PC-3 (cell line): ENCODE data around the gene SLC16A9. TPM values are rescaled to one million over a fixed set of nuclear protein-coding genes. Genes with fewer than 3 reads are reported as not detected.

Experiments
- ATAC-seq: fragments of 200-7000 bp; cut with Tn5 transposase; 2 replicates; pipeline ENCODE4 v1.9.1; 2020; ENCODE audit warnings: mild to moderate bottlenecking, moderate library complexity
- Bru-seq: library from RNA; stranded (reverse); fragments of 400-500 nt; gene quantifications from one replicate; lab custom pipeline; 2021; lab: Mats Ljungman, UMichigan
- BruChase-seq, 2 experiments: library from RNA; stranded (reverse); fragments of 400-500 nt; gene quantifications; one replicate each; lab custom pipeline; 2021; lab: Mats Ljungman, UMichigan
- BruUV-seq: library from RNA; stranded (reverse); fragments of 400-500 nt; replicated peaks from 2 replicates; lab custom pipeline; 2021; lab: Mats Ljungman, UMichigan
- CTCF ChIA-PET: fragments of 300-600 bp; sonication (Branson Sonifier 250); formaldehyde crosslinking; loops from one replicate; lab custom pipeline; 2022; ENCODE audit warnings: antibody characterized with exemption; lab: Charles Lee
- POLR2A ChIA-PET: fragments of 300-600 bp; sonication (Branson Sonifier 250); formaldehyde crosslinking; loops from one replicate; lab custom pipeline; 2022; ENCODE audit warnings: antibody characterized with exemption; ENCODE audit not compliant: unreplicated experiment; lab: Charles Lee
- DNase-seq: peaks from one replicate; pipeline ENCODE4 v3.0.0-alpha.2; 2015
- H2AFZ ChIP-seq: fragments of 300-600 bp; sonication (generic); 2 replicates; pipeline ENCODE4 v1.6.0; 2016; ENCODE audit warnings: antibody characterized with exemption, low read length
- H3F3A ChIP-seq: fragments of 300-600 bp; sonication (generic); one replicate; pipeline ENCODE4 v1.6.0; 2017; ENCODE audit warnings: antibody characterized with exemption, low read length, control low read depth, mild to moderate bottlenecking; ENCODE audit not compliant: unreplicated experiment
- H3K27ac ChIP-seq: fragments of 300-600 bp; sonication (generic); 2 replicates; pipeline ENCODE4 v1.5.1; 2016; ENCODE audit warnings: mild to moderate bottlenecking, low read length
- H3K27me3 ChIP-seq: fragments of 300-600 bp; sonication (generic); 2 replicates; pipeline ENCODE4 v1.6.1; 2016; ENCODE audit warnings: low read length, mixed read lengths
- H3K36me3 ChIP-seq: fragments of 300-600 bp; sonication (generic); 2 replicates; pipeline ENCODE4 v1.6.1; 2016; ENCODE audit warnings: low read depth, mixed run types, low read length, mixed read lengths
- H3K4me1 ChIP-seq: fragments of 300-600 bp; sonication (generic); 2 replicates; pipeline ENCODE4 v1.5.1; 2016; ENCODE audit warnings: low read length; ENCODE audit not compliant: insufficient read depth
- H3K4me2 ChIP-seq: fragments of 300-600 bp; sonication (generic); 2 replicates; pipeline ENCODE4 v1.6.0; 2016; ENCODE audit warnings: low read length
- H3K4me3 ChIP-seq: fragments of 300-600 bp; sonication (generic); 2 replicates; pipeline ENCODE4 v1.5.1; 2016; ENCODE audit warnings: mild to moderate bottlenecking, low read length, mixed read lengths
- H3K79me2 ChIP-seq: fragments of 300-600 bp; sonication (generic); 2 replicates; pipeline ENCODE4 v1.6.1; 2017; ENCODE audit warnings: low read length, mixed read lengths
- H3K9ac ChIP-seq: fragments of 300-600 bp; sonication (generic); 2 replicates; pipeline ENCODE4 v1.6.0; 2016; ENCODE audit warnings: mild to moderate bottlenecking, low read length
- H3K9me2 ChIP-seq: fragments of 300-600 bp; sonication (generic); replicated peaks from 2 replicates; pipeline ENCODE4 v1.6.1; 2016; ENCODE audit warnings: mixed run types, low read length, mixed read lengths
- H3K9me3 ChIP-seq: fragments of 300-600 bp; sonication (generic); 2 replicates; pipeline ENCODE4 v1.6.1; 2016; ENCODE audit warnings: low read length, mixed read lengths
- H4K20me1 ChIP-seq: fragments of 300-600 bp; sonication (generic); 2 replicates; pipeline ENCODE4 v1.6.1; 2016; ENCODE audit warnings: low read length, mixed read lengths
- EZH2 ChIP-seq: fragments of 300-600 bp; sonication (generic); IDR thresholded peaks from one replicate; pipeline ENCODE4 v1.6.1; 2017; ENCODE audit warnings: antibody characterized with exemption, mild to moderate bottlenecking, low read length; ENCODE audit not compliant: unreplicated experiment
- EZH2phosphoT487 ChIP-seq: fragments of 300-600 bp; sonication (generic); IDR thresholded peaks from 2 replicates; pipeline ENCODE4 v1.6.1; 2018; ENCODE audit warnings: mild to moderate bottlenecking, antibody characterized with exemption, low read length, borderline replicate concordance
- intact Hi-C: fragments of 100-400 bp; cut with micrococcal nuclease; formaldehyde crosslinking; loops from 2 replicates; pipeline ENCODE4 v1.9.0; 2023
- long read RNA-seq: library from polyadenylated mRNA; unstranded; transcript quantifications from one replicate; pipeline ENCODE4 v2.0.0, GENCODE V29; 2021; ENCODE audit not compliant: unreplicated experiment
- total RNA-seq: library from RNA; depleted of rRNA; stranded (reverse); fragments of >200 nt; gene quantifications from 2 replicates; pipeline ENCODE4 v1.2.3, GENCODE V29; 2014; rRNA removed
- TF ChIP-seq, protein P1 (sequence below): fragments of 300-600 bp; sonication (generic); conservative IDR thresholded peaks from 2 replicates; pipeline ENCODE4 v1.5.1; 2017; ENCODE audit warnings: antibody characterized with exemption, low read depth, mild to moderate bottlenecking, low read length

Gene SLC16A9, protein sequence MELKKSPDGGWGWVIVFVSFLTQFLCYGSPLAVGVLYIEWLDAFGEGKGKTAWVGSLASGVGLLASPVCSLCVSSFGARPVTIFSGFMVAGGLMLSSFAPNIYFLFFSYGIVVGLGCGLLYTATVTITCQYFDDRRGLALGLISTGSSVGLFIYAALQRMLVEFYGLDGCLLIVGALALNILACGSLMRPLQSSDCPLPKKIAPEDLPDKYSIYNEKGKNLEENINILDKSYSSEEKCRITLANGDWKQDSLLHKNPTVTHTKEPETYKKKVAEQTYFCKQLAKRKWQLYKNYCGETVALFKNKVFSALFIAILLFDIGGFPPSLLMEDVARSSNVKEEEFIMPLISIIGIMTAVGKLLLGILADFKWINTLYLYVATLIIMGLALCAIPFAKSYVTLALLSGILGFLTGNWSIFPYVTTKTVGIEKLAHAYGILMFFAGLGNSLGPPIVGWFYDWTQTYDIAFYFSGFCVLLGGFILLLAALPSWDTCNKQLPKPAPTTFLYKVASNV
- total RNA-seq (12.8 and 17.4 TPM in 2 replicates), Bru-seq, nascent RNA (percentile 55 among the genes with signal in this experiment), BruChase-seq, experiment 1, labeled RNA remaining after a 6-hour chase (percentile 55 among the genes with signal in this experiment), BruChase-seq, experiment 2, labeled RNA remaining after a 2-hour chase (percentile 56 among the genes with signal in this experiment)
- long read RNA-seq, full-length matches to known transcripts, result 31 of 38 reads
- long read RNA-seq, partial matches to known transcripts, result 1 of 38 reads
- long read RNA-seq, other reads (novel, unspliced or antisense), result 6 of 38 reads

DNA sequence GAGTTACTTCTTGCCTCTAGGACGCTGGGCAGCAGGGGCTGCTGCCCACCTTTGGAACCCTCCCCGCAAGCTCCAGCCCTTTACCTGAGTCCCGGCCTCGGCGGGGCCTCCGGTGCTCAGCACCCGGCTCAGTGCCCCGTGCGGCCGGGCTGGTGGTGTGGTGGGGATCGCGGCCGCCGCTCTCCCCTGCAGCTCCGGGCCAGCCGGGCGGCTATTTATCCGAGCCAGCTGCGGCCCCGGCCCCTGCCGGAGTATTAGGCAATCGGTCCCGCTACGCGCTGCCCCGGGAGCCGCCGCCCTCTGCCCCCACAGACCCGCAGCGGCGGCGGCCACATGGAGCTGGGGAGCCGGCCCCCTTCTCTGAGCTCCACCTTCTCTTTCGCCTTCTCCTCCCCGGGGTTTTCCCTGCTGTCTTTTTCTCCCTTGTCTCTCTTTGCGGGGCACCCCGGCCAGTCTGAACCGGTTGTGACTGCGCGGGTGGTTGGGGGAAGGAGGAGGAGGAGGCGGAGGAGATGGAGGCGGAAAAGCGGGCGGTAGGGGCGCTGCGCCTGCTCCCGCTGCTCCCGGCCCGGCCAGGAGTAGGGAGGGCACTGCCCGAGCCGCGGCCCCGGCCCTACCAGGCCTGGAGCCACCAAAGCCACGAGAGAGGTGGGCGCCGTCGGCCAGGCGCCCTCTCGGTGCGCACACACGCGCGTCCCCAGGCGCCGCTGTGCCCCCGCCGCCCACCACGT is at the start of gene SLC16A9:
Gene SLC16A9, minus strand, starts transcription at position 456 of the 731 bp plus-strand sequence. CDS start 25,559 bp downstream, outside the sequence.
- Histone ChIP-seq H2AFZ (peak within 1 kb of the TSS; percentile 92), H3K9me3 (no peaks in the 10 kb centered on the region), H3K79me2 (peaks cover 25% of the 10 kb centered on the region), H4K20me1 (no peaks in the 10 kb centered on the region), H3K9ac (peak within 1 kb of the TSS; percentile 87), H3F3A (no peaks in the 10 kb centered on the region), H3K4me3 (peak within 1 kb of the TSS; percentile 85), H3K27me3 (no peaks in the 10 kb centered on the region), H3K4me2 (peak within 1 kb of the TSS; percentile 92), H3K4me1 (peaks cover 27% of the 10 kb centered on the region), H3K36me3 (no peaks in the 10 kb centered on the region), H3K27ac (peak within 1 kb of the TSS; percentile 43), H3K9me2 (no peaks in the 10 kb centered on the region)
- ChIA-PET CTCF (interaction anchor here (0.6 to 1.2 kb wide), 4 partner anchors 20 to 112 kb away, joined by 3 to 10 read pairs (median 4); no protein-coding TSS in a partner anchor), POLR2A (interaction anchor here (0.6 to 1.5 kb wide), 5 partner anchors 9 to 40 kb away, joined by 3 to 6 read pairs (median 4); no protein-coding TSS in a partner anchor)
- peak; percentile 83 for DNase-seq
- BruUV-seq, result no TSS peak
- peak; percentile 82 for ATAC-seq
- TF ChIP-seq EZH2, result no peak
- TF ChIP-seq, protein P1, sequence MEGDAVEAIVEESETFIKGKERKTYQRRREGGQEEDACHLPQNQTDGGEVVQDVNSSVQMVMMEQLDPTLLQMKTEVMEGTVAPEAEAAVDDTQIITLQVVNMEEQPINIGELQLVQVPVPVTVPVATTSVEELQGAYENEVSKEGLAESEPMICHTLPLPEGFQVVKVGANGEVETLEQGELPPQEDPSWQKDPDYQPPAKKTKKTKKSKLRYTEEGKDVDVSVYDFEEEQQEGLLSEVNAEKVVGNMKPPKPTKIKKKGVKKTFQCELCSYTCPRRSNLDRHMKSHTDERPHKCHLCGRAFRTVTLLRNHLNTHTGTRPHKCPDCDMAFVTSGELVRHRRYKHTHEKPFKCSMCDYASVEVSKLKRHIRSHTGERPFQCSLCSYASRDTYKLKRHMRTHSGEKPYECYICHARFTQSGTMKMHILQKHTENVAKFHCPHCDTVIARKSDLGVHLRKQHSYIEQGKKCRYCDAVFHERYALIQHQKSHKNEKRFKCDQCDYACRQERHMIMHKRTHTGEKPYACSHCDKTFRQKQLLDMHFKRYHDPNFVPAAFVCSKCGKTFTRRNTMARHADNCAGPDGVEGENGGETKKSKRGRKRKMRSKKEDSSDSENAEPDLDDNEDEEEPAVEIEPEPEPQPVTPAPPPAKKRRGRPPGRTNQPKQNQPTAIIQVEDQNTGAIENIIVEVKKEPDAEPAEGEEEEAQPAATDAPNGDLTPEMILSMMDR, result peak; percentile 60
- intact Hi-C loops, result loop anchor here (1.0 to 5.0 kb wide), 5 partner anchors 27 to 198 kb away; partner anchors contain the start of gene CCDC6

DNA sequence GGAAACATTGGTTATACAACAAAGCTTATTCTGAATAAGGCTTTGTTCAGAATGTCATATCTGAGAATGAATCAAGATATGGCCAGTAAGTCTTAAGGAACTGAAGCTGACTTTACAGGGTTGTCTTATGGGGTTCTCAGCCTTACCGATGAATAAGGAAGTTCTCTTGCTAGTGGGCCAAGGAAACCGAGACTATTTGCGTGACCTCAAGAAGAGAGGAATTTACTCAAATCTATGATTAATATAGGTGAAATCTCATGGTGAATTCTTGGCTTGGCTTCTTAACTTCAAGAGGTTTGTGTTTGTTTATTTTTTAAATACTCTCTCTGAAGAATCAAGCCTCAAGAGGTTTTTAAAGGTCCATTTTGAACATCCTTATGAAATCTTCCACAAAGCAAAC is 48.3 kb upstream of the SLC16A9 start:
- Histone ChIP-seq H3K27ac (peak overlapping the region; percentile 79), H3K9ac (peak overlapping the region; percentile 28), H4K20me1 (no peaks in the 10 kb centered on the region), H2AFZ (peak overlapping the region; percentile 20), H3K9me3 (no peaks in the 10 kb centered on the region), H3K27me3 (no peaks in the 10 kb centered on the region), H3K4me3 (no peak overlapping the region), H3K36me3 (no peaks in the 10 kb centered on the region), H3K4me1 (peaks cover 18% of the 10 kb centered on the region), H3F3A (no peaks in the 10 kb centered on the region), H3K9me2 (no peaks in the 10 kb centered on the region), H3K79me2 (no peaks in the 10 kb centered on the region), H3K4me2 (peak overlapping the region; percentile 19)
- ChIA-PET POLR2A (no interaction called here), CTCF (no interaction called here)
- ATAC-seq, result peak; percentile 87
- no TSS peak for BruUV-seq
- TF ChIP-seq, protein P1, result no peak
- TF ChIP-seq EZH2phosphoT487, result no peak
- no peak for TF ChIP-seq EZH2
- DNase-seq, result peak; percentile 91
- intact Hi-C loops, result no loop called here
